GM12892 (cell line): ENCODE measurements around the gene ZNF593OS.

Source experiments
- POLR2A ChIP-seq: IDR thresholded peaks from 2 replicates; pipeline ENCODE4 v1.6.1; 2011; ENCODE audit warnings: low read depth, low read length, control low read depth
- POLR2AphosphoS5 ChIP-seq: IDR thresholded peaks from 2 replicates; pipeline ENCODE4 v1.6.1; 2011; ENCODE audit warnings: low read depth, low read length, control low read depth
- TAF1 ChIP-seq: IDR thresholded peaks from 2 replicates; pipeline ENCODE4 v1.6.1; 2011; ENCODE audit warnings: low read depth, mild to moderate bottlenecking, control low read depth, low read length, borderline replicate concordance

GRCh38 chr1:26169669-26170471, 1.8 kb downstream of the ZNF593OS start, which contains the start of gene ZNF593:
- TF ChIP-seq POLR2AphosphoS5, result peak; percentile 81
- peak; percentile 84 for TF ChIP-seq POLR2A
- TF ChIP-seq TAF1, result no peak
